Measurements from ENCODE around the gene MBD6. TPM values are rescaled to one million over a fixed set of nuclear protein-coding genes. Genes with fewer than 3 reads are reported as not detected.
A peak's percentile ranks its signal among the peaks of the same experiment; 100 is the strongest.

MBD6 gene
- polyA plus RNA-seq, 3 donors, result 2.4 to 47.7 (median 2.6) TPM

DNA sequence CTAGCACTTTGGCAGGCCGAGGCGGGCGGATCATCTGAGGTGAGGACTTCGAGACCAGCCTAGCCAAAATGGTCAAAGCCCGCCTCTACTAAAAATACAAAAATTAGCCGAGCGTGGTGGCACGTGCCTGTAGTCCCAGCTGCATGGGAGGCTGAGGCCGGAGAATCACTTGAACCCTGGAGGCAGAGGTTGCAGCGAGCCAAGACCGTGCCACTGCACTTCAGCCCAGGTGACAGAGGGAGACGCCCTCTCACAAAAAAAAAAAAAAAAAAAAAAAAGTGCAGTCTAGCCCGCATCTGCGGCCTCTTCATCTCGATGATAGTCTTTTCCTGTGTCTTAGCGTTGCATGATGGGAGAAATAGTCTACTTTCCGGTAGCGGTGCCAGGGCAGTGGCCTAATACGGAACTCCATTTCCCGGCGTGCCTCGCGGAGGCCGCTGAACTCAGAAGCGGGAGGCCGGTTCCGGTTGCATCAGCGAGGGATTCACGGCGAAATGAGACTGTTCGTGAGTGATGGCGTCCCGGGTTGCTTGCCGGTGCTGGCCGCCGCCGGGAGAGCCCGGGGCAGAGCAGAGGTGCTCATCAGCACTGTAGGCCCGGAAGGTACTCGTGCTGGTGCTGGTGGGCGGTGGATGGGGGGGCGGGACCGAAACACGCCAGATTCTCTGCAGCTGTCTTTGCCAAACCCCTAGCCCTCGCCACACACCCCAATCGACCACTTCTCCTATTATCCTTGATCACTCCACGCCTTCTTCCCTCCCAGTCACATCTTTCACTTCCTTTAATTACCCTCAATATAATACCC lies 34.8 kb upstream of the MBD6 start, which contains the start of gene MARS1:
Gene MARS1 (plus strand): TSS at position 472 of the 805 bp plus-strand sequence. CDS start 23 bp downstream, at position 495.
- peak within 1 kb of the TSS; percentile 83 to 97 (median 92) for H3K27ac Mint-ChIP-seq
- Histone ChIP-seq H3K4me3 (replicated peaks in 1 of 3; ENCODE audit: low read depth in 2 of 3, low read length in 3 of 3) (peak within 1 kb of the TSS; percentile 79 to 92 (median 91)), H3K27ac (ENCODE audit: low read depth in 1 of 2, low read length in 2 of 2) (peak within 1 kb of the TSS; percentile 88 to 92), H4K20me1 (ENCODE audit: insufficient read depth, low read length) (peaks cover 9% of the 10 kb centered on the region), H3K4me1 (ENCODE audit: control insufficient read depth in 1 of 2, insufficient read depth in 2 of 2, low read length in 2 of 2) (peaks cover 16 to 21% of the 10 kb centered on the region in 2 donors), H3K9me3 (replicated peaks in 1 of 2; ENCODE audit: control insufficient read depth in 1 of 2, insufficient read depth in 1 of 2, low read length in 2 of 2) (no peaks in the 10 kb centered on the region), H3K4me2 (replicated peaks; ENCODE audit: extremely low read depth, low read length, poor library complexity, severe bottlenecking) (peak within 1 kb of the TSS; percentile 96), H3K79me2 (ENCODE audit: insufficient read depth, low read length) (peaks cover 16% of the 10 kb centered on the region), H3K36me3 (replicated peaks in 1 of 2; ENCODE audit: control insufficient read depth in 1 of 2, insufficient read depth in 2 of 2, low read length in 2 of 2) (peaks cover 33 to 37% of the 10 kb centered on the region in 2 donors), H2AFZ (ENCODE audit: insufficient read depth, low read depth, low read length, poor library complexity, severe bottlenecking) (peak within 1 kb of the TSS; percentile 85), H3K27me3 (ENCODE audit: control insufficient read depth in 2 of 2, insufficient read depth in 2 of 2, low read length in 2 of 2) (no peaks in the 10 kb centered on the region), H3K9ac (ENCODE audit: insufficient read depth, low read length, poor library complexity, severe bottlenecking) (peak within 1 kb of the TSS; percentile 79)
- 20% methylated on average over 38 of the region's 47 CpGs for WGBS (ENCODE audit: insufficient coverage)
- peak; percentile 91 to 94 (median 93) for DNase-seq
- peaks cover 24% of the 10 kb centered on the region for H3K4me1 Mint-ChIP-seq
- TF ChIP-seq, protein P1, sequence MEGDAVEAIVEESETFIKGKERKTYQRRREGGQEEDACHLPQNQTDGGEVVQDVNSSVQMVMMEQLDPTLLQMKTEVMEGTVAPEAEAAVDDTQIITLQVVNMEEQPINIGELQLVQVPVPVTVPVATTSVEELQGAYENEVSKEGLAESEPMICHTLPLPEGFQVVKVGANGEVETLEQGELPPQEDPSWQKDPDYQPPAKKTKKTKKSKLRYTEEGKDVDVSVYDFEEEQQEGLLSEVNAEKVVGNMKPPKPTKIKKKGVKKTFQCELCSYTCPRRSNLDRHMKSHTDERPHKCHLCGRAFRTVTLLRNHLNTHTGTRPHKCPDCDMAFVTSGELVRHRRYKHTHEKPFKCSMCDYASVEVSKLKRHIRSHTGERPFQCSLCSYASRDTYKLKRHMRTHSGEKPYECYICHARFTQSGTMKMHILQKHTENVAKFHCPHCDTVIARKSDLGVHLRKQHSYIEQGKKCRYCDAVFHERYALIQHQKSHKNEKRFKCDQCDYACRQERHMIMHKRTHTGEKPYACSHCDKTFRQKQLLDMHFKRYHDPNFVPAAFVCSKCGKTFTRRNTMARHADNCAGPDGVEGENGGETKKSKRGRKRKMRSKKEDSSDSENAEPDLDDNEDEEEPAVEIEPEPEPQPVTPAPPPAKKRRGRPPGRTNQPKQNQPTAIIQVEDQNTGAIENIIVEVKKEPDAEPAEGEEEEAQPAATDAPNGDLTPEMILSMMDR (IDR thresholded peaks at IDR 0.05), result no peak
- H3K27me3 Mint-ChIP-seq (ENCODE audit: low read depth in 3 of 3), result no peaks in the 10 kb centered on the region
- peaks cover 38 to 49% of the 10 kb centered on the region in 2 donors for H3K36me3 Mint-ChIP-seq
- peak within 1 kb of the TSS; percentile 86 to 93 for H3K4me3 Mint-ChIP-seq
- H3K9me3 Mint-ChIP-seq, result no peaks in the 10 kb centered on the region
- intact Hi-C loops (cut with micrococcal nuclease), result loop anchor here in 1 of 2 donors (5.0 kb wide), 1 partner anchor 35 kb away; the partner anchor contains the start of genes DDIT3 and MBD6

DNA sequence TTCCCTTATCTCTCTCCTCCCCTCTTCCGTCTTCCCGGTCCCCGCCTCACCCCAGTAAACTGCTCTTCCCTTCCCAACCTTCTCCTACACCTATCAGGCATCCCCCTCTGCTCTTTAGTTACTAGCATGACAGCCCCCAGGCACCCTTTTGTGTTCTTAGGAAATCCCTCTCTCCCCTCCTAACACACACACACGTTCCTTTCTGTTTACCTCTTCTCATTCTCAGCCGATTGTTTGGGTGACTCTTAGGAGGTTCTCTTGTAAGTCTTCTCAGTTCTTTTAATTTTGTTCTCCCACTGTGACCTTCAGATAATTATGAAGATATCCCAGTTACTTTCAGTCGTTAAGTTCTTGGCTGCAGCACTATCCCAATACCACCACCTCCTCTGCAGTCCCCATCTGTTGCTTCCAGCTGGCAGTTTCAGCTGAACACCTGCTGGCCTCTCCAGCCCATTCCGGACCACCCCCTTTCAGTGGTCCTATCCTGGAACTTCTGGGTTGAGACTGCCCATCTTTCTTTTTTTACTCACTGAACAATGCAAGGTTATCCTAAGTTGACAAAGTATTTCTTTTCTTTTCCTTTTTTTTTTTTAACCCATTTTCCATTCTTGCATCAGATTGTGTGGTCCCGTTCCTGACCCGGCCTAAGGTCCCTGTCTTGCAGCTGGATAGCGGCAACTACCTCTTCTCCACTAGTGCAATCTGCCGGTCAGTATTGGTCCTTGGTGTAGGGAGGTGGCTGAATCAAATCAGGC lies 34.0 kb upstream of the MBD6 start:
- peak overlapping the region; percentile 85 for H2AFZ ChIP-seq (ENCODE audit: insufficient read depth, low read depth, low read length, poor library complexity, severe bottlenecking)
- Mint-ChIP-seq H3K36me3 (peaks cover 37 to 47% of the 10 kb centered on the region in 2 donors), H3K27me3 (ENCODE audit: low read depth in 3 of 3) (no peaks in the 10 kb centered on the region), H3K4me1 (peaks cover 21% of the 10 kb centered on the region), H3K9me3 (no peaks in the 10 kb centered on the region), H3K27ac (peak overlapping the region; percentile 83 to 97 (median 92)), H3K4me3 (peak overlapping the region; percentile 86 to 93)
- H3K9ac ChIP-seq (ENCODE audit: insufficient read depth, low read length, poor library complexity, severe bottlenecking), result peak overlapping the region; percentile 79
- H3K27ac ChIP-seq (ENCODE audit: low read depth in 1 of 2, low read length in 2 of 2), result peak overlapping the region; percentile 88 to 92
- H3K27me3 ChIP-seq (ENCODE audit: control insufficient read depth in 2 of 2, insufficient read depth in 2 of 2, low read length in 2 of 2), result no peaks in the 10 kb centered on the region
- H4K20me1 ChIP-seq (ENCODE audit: insufficient read depth, low read length), result peaks cover 11% of the 10 kb centered on the region
- H3K36me3 ChIP-seq (replicated peaks in 1 of 2; ENCODE audit: control insufficient read depth in 1 of 2, insufficient read depth in 2 of 2, low read length in 2 of 2), result peaks cover 35 to 40% of the 10 kb centered on the region in 2 donors
- DNase-seq, result no peak
- whole genome bisulfite sequencing (ENCODE audit: insufficient coverage), result 3% methylated on average over 5 of the region's 11 CpGs
- intact Hi-C loops (cut with micrococcal nuclease), result loop anchor here in 1 of 2 donors (5.0 kb wide), 1 partner anchor 34 kb away; the partner anchor contains the start of genes DDIT3 and MBD6
- peaks cover 16% of the 10 kb centered on the region for H3K79me2 ChIP-seq (ENCODE audit: insufficient read depth, low read length)
- H3K4me3 ChIP-seq (replicated peaks in 1 of 3; ENCODE audit: low read depth in 2 of 3, low read length in 3 of 3), result peak overlapping the region; percentile 79 to 92 (median 91)
- peaks cover 16 to 21% of the 10 kb centered on the region in 2 donors for H3K4me1 ChIP-seq (ENCODE audit: control insufficient read depth in 1 of 2, insufficient read depth in 2 of 2, low read length in 2 of 2)
- H3K4me2 ChIP-seq (replicated peaks; ENCODE audit: extremely low read depth, low read length, poor library complexity, severe bottlenecking), result peak overlapping the region; percentile 96
- no peaks in the 10 kb centered on the region for H3K9me3 ChIP-seq (replicated peaks in 1 of 2; ENCODE audit: control insufficient read depth in 1 of 2, insufficient read depth in 1 of 2, low read length in 2 of 2)
- TF ChIP-seq, protein P1 (IDR thresholded peaks at IDR 0.05), result no peak

All from CD14-positive monocyte (primary cell).